A172 (cell line): ENCODE measurements around the gene ZNF366. TPM values are rescaled to one million over a fixed set of nuclear protein-coding genes. Genes with fewer than 3 reads are reported as not detected.
A peak's percentile ranks its signal among the peaks of the same experiment; 100 is the strongest.

Experiments used
- DNase-seq: peaks from one replicate; pipeline ENCODE4 v3.0.0-alpha.2; 2015; ENCODE audit warnings: low spot score
- total RNA-seq: library from RNA; depleted of rRNA; stranded (reverse); fragments of >200 nt; shearing (Covaris generic); gene quantifications from 2 replicates; pipeline ENCODE4 v1.2.3, GENCODE V29; 2014

ZNF366 gene
- total RNA-seq, 1 experiment from 2014 or later = not detected

DNA sequence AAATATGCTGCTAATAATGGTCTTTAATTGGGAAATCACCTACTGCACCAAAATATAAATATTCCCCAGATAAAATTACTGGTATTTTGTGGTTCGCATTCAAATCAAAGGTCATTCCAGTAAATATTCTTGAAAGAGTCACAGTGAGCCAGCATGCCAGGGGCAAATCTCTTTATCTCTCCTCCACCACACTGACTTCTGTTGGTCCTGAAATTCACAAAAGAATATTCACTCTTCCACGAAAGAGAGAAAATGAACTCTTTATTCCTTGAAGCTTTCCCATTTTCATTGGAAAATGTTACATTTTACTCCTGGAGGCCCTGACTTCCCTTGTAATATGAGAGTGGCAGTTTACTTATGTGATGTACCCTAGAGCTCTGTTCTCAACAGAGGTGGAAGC, 39.7 kb downstream of the ZNF366 start:
- peak; percentile 30 for DNase-seq

GRCh38 chr5:72465601-72466563, 41.3 kb downstream of the ZNF366 start:
- peak; percentile 44 for DNase-seq

DNA sequence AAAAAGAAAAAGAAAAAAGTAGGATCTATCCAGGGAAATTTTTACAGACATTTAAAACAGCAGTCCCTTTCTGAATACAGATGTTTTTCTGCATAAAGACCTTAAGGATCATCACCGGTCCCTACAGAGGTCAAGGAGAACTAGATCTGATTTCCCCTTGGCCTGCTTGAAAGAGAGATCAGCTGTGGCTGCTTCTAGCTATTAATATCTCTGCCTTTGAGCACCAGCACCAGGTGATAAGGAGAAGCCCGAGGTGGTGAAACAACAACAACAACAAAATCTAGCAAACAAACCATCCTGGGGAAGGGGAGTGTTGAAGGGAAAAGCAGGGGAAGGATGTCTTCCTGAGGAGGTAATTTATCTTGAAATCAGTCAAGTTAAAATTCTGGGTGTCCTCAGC, 42.1 kb downstream of the ZNF366 start:
- DNase-seq = no peak

GRCh38 chr5:72464071-72464470, 43.1 kb downstream of the ZNF366 start:
- no peak for DNase-seq

GRCh38 chr5:72463449-72464052, 43.7 kb downstream of the ZNF366 start:
- no peak for DNase-seq

GRCh38 chr5:72460413-72460812, 46.8 kb downstream of the ZNF366 start:
- DNase-seq = no peak

DNA sequence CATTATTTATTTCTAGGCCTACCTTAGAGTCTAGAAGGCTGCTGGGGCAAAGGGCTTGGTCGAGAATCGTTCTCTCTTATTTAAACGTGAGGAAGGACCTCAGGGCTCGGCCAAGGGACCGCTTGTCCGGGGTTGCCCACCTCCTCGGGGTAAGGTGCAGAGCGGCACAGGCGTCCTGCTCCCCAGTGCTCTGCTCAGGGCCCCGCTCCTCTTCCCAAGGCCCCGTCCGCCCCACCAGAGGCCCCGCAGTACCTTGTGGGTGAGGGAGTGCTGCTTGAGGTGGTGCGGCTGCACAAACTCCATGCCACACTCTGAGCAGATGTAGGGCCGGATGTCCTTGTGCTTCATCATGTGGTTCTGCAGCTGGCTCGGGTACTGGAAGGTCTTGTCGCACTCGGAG, 47.3 kb downstream of the ZNF366 start:
- no peak for DNase-seq

DNA sequence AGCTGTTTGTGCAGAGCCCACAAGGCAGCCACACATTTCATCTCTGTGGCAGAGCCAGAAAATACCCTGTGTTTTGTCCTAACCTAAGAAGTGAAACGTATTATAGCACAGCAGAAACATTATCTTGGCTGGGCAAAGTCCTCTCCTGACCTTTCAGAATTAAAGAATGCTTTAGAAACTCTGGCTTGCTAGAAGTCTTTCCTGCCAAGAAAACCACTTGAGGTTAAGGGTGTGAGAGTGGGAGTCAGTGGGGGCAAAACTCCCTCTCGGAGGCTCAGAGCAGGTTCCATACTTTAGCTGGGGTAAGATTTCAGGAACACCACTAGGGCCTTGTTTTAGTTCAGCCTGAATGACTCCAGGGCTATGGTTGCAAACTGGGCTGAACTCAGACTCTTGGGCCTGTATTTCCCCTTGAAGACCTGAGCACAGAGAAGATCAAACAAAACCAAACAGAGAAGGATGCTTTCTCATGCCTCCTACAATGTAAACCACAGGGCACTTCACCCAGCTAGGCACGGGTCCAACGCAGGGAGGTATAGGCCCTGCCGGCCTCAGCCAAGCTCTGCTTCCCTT, 48.0 kb downstream of the ZNF366 start:
- no peak for DNase-seq

GRCh38 chr5:72458407-72458806, 48.8 kb downstream of the ZNF366 start:
- DNase-seq = no peak

DNA sequence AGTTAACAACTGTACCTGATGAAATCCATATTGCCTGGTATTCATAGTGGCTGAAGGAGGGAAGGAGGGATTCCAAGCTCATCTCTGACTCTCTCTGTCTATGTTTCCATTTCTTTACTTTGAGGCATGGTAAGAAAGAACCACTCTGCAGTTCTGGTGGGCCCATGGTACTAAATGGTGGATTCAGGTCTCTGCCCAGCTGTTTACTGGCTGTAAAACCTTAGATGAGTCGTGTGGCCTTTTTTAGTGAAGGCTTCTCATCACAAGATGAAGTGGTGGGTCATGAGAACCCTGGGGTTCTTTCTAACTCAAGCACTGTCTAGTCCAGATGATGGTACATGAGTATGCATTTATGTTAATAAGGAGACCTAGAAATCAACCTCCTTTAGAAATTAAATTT, 49.7 kb downstream of the ZNF366 start:
- DNase-seq = no peak

DNA sequence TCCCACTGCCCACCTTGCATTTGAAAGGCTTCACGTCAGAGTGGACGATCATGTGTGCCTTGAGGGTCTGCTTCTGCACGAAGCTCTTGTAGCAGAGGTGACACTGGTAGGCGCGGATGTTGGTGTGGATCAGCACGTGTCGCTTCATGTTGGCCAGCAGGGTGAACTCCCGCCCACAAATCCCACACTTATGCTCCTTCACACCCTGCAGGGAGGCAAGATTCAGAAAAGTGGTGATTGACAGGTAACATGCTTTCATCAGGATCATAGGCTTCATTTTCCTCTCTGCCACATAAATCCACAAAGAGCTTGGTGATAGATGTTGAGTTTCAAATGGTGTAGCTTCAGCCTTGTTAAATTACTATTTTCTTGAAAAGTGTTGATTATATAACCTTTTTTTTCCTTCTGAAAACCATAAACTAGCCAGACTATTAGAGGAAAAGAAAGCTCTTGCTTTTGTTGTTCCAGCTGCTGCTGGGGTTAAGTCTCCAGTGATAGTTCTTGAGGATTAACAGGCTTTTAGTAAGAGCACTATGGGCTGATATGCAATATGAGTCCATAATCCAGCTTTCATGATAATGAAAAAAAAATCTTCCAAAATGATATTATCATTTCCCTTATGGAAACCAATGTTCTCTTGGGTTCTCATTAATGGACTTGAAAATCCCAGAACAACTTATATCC, 50.7 kb downstream of the ZNF366 start:
- DNase-seq = no peak

GRCh38 chr5:72455476-72455875, 51.7 kb downstream of the ZNF366 start:
- DNase-seq = no peak

DNA sequence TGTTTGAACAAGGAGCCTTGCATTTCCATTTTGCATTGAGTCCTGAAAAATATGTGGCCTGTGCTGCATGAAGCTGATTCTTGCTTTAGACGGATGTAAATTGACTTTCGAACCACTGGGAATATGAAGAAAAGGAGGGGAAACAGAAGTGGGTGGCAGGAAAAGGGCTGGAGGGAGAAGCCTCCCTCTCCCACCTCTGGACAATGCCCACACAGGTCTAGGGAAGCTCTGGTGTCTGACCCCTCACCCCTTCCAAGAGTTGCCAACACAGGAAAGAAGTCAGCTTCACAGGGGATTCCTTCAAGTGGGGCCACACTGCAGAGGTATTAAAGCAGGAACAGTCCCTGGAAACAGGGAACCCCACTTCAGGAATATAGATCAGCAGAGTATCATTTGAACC, 52.2 kb downstream of the ZNF366 start:
- DNase-seq = no peak

GRCh38 chr5:72453246-72453775, 53.9 kb downstream of the ZNF366 start:
- no peak for DNase-seq

- DNase-seq = peak; percentile 82
Observed at GRCh38 chr5:72452515-72453245, 54.5 kb downstream of the ZNF366 start.

DNA sequence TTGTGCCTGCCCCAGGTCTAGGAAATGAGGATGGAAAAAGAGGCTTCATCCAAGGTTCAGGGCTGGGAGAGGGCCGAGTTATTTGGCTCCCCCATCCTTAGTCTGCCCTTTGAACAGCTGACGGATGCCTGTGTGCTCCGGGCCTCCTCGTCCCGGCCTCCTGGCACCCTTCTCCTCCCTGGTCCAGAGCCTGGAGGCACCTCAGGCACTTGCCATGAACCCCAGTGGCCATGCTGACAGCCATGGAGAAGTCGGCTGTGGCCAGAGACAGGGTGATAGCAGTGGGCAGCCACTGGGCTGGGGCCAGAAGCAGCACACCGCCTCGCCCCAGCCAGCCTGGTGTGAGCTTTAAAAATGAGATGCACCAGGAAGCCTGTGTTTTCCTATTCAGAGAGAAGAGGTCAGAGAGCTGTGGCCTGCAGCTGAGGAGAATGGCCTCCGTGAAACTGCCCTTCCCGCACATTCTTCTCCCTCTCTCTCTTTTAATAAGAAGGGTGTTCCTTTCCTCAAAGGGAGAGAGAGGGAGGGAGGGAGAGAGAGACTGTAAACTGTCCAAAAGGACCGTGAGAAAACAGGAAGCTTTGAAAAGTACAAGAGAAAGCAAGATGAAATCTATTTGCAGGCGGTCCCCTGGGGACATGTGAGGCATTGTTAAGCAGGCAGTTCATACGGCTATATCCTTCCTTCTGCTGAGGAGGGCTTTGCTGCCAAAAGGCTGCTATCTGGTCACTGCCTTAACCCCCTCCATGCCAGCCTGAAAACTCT, 55.3 kb downstream of the ZNF366 start:
- peak; percentile 76 for DNase-seq

DNA sequence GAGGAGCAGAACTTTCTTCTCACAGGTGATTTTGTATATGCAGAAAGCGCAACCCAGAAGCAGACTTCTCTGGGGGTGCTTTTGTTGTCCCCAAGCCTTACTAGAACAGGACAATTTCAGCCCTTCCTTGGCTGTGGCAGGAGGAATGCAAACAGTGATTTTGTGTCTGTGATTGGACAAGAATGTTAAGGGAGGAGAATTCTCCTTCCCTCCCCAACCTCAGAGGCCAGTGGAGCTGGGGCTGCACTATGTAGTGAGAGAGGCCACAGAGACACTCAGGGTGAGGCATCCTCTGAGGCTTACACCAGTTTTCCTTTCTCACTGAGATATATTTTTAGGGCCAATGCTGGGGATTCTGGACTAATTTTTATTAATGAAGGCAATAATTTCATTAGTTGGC, 58.8 kb downstream of the ZNF366 start:
- DNase-seq = no peak

GRCh38 chr5:72447751-72448150, 59.5 kb downstream of the ZNF366 start:
- DNase-seq = no peak

DNA sequence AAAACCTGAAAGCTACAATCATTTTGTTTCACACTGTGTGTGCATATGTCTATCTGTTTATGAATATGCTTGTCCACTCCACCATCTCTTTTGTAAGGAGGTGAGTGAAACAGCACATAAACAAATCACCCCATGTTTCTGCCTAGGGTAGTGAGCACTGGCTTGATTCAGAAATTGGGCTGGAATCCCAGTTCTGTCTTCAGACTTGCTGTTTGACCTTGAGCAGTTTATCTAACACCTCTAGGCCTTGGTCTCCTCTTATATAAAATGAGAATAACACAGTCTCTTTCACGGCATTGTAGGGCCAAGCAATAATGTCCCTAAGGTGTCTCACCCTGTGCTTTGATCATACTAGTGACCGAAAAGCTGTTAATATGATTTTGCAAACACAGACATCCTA, 61.2 kb downstream of the ZNF366 start:
- DNase-seq = no peak

GRCh38 chr5:72443883-72444282, 63.3 kb downstream of the ZNF366 start:
- DNase-seq = no peak
